OCI-LY7 (cell line): ENCODE results near the gene SCTR. TPM values are rescaled to one million over a fixed set of nuclear protein-coding genes. Genes with fewer than 3 reads are reported as not detected.

Experiments used
- BruUV-seq: library from RNA; stranded (reverse); fragments of 400-500 nt; replicated peaks from 2 replicates; lab custom pipeline; 2021; lab: Mats Ljungman, UMichigan
- CTCF ChIA-PET: fragments of 300-600 bp; sonication (Branson Sonifier 250); formaldehyde crosslinking; loops from one replicate; lab custom pipeline; 2022; ENCODE audit warnings: antibody characterized with exemption; ENCODE audit not compliant: unreplicated experiment; lab: Charles Lee
- POLR2A ChIA-PET: fragments of 300-600 bp; sonication (Branson Sonifier 250); formaldehyde crosslinking; loops from one replicate; lab custom pipeline; 2022; ENCODE audit warnings: antibody characterized with exemption; lab: Charles Lee
- DNase-seq: peaks from one replicate; pipeline ENCODE4 v3.0.0-alpha.2; 2015; ENCODE audit warnings: low spot score
- H2AFZ ChIP-seq: fragments of 200-600 bp; sonication (generic), shearing (Covaris generic); 2 replicates; pipeline ENCODE4 v1.6.1; 2014; ENCODE audit warnings: mild to moderate bottlenecking, antibody characterized with exemption, low read length, moderate library complexity
- H3K27ac ChIP-seq: fragments of 200-600 bp; sonication (generic); 2 replicates; pipeline ENCODE4 v1.5.1; 2014; ENCODE audit warnings: mixed run types, low read depth, mild to moderate bottlenecking, moderate library complexity, low read length, inconsistent platforms; ENCODE audit not compliant: poor library complexity, severe bottlenecking
- H3K36me3 ChIP-seq: fragments of 200-600 bp; sonication (generic); 2 replicates; pipeline ENCODE4 v1.6.1; 2014; ENCODE audit warnings: mild to moderate bottlenecking, antibody characterized with exemption, low read length, moderate library complexity, mixed read lengths; ENCODE audit not compliant: insufficient read depth
- H3K4me1 ChIP-seq: fragments of 200-600 bp; sonication (generic); 2 replicates; pipeline ENCODE4 v1.5.1; 2014; ENCODE audit warnings: mild to moderate bottlenecking, low read length; ENCODE audit not compliant: insufficient read depth, poor library complexity, severe bottlenecking
- H3K4me2 ChIP-seq: fragments of 200-600 bp; sonication (generic); 2 replicates; pipeline ENCODE4 v1.6.1; 2014; ENCODE audit warnings: mild to moderate bottlenecking, low read length
- H3K4me3 ChIP-seq: fragments of 200-600 bp; sonication (generic); 2 replicates; pipeline ENCODE4 v1.5.1; 2014; ENCODE audit warnings: mild to moderate bottlenecking, low read depth, low read length; ENCODE audit not compliant: poor library complexity, severe bottlenecking
- H3K79me2 ChIP-seq: fragments of 200-600 bp; sonication (generic); 2 replicates; pipeline ENCODE4 v1.6.1; 2016; ENCODE audit warnings: low read depth, mild to moderate bottlenecking, low read length, moderate library complexity, mixed read lengths; ENCODE audit not compliant: insufficient read depth
- H3K9me2 ChIP-seq: fragments of 200-600 bp; sonication (generic); 2 replicates; pipeline ENCODE4 v1.6.1; 2016; ENCODE audit warnings: mild to moderate bottlenecking, low read length, mixed read lengths; ENCODE audit not compliant: insufficient read depth
- H3K9me3 ChIP-seq: fragments of 200-600 bp; sonication (generic); 2 replicates; pipeline ENCODE4 v1.6.1; 2014; ENCODE audit warnings: mild to moderate bottlenecking, mixed run types, low read length, mixed read lengths
- H4K20me1 ChIP-seq: fragments of 200-600 bp; sonication (generic); 2 replicates; pipeline ENCODE4 v1.6.1; 2014; ENCODE audit warnings: mild to moderate bottlenecking, antibody characterized with exemption, low read length, moderate library complexity, mixed read lengths; ENCODE audit not compliant: insufficient read depth
- EZH2phosphoT487 ChIP-seq: fragments of 200-600 bp; sonication (generic); IDR thresholded peaks from 2 replicates; pipeline ENCODE4 v1.6.1; 2018; ENCODE audit warnings: low read depth, borderline replicate concordance, mild to moderate bottlenecking, mixed run types, antibody characterized with exemption, low read length, moderate library complexity, mixed read lengths
- intact Hi-C: fragments of 100-400 bp; cut with micrococcal nuclease; formaldehyde crosslinking; loops from one replicate; pipeline ENCODE4 v1.10.0; 2022; ENCODE audit not compliant: unreplicated experiment
- total RNA-seq, 2 experiments: library from RNA; depleted of rRNA in 1 of 2; stranded (reverse); fragments of >200 nt in 1 of 2; shearing (Covaris generic) in 1 of 2; gene quantifications; 2 replicates each; pipeline ENCODE4 v1.2.3, GENCODE V29; 2014 to 2022
- TF ChIP-seq, protein P1 (sequence below): fragments of 200-600 bp; sonication (generic); conservative IDR thresholded peaks from 2 replicates; pipeline ENCODE4 v1.5.1; 2014; ENCODE audit warnings: mild to moderate bottlenecking, antibody characterized with exemption, low read length, moderate library complexity, mixed read lengths

Gene SCTR
- total RNA-seq, 2 experiments from 2014 or later = not detected

DNA sequence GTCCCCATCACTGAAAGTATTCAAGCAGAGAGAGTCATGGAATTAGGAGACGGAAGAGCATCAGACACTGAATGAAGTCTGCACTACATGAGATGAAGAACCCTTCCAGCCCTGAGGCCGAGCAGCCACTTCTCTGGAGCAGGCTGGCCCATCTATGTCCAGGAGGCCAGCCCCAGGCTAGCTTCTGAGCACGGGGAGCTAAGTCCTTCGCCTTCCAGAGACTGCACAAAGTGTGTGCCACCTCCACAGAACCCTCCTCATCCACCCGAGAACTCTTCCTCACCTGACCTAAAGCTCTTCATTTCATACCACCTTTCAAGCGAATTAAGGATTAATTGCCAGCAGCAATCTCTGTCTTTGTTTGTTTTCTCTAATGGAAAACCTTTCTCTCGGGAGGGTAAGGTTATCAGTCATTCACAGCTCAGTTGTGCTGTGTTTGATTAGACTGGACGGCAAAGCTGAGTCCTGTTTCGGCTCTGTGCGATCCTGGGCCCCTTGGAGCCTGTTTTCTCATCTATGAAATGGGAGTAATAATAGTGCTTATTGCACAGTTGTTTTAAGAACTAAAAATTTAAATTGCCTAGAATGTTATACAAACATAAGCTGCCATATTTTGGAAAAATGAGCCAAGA lies 38.0 kb downstream of the SCTR start:
- Histone ChIP-seq H3K4me3 (no peak overlapping the region), H4K20me1 (no peaks in the 10 kb centered on the region), H3K36me3 (no peaks in the 10 kb centered on the region), H3K9me2 (no peaks in the 10 kb centered on the region), H3K27ac (no peak overlapping the region), H2AFZ (no peak overlapping the region), H3K9me3 (no peaks in the 10 kb centered on the region), H3K4me1 (peaks cover 9% of the 10 kb centered on the region), H3K79me2 (no peaks in the 10 kb centered on the region), H3K4me2 (no peak overlapping the region)
- CTCF ChIA-PET = interaction anchor here (1.5 kb wide), 1 partner anchor 72 kb away, joined by 4 read pairs; no protein-coding TSS in a partner anchor
- POLR2A ChIA-PET = interaction anchor here (0.9 to 1.4 kb wide), 2 partner anchors 10 to 20 kb away, joined by 3 read pairs; no protein-coding TSS in a partner anchor
- no peak for DNase-seq
- no TSS peak for BruUV-seq
- no peak for TF ChIP-seq EZH2phosphoT487
- TF ChIP-seq, protein P1, sequence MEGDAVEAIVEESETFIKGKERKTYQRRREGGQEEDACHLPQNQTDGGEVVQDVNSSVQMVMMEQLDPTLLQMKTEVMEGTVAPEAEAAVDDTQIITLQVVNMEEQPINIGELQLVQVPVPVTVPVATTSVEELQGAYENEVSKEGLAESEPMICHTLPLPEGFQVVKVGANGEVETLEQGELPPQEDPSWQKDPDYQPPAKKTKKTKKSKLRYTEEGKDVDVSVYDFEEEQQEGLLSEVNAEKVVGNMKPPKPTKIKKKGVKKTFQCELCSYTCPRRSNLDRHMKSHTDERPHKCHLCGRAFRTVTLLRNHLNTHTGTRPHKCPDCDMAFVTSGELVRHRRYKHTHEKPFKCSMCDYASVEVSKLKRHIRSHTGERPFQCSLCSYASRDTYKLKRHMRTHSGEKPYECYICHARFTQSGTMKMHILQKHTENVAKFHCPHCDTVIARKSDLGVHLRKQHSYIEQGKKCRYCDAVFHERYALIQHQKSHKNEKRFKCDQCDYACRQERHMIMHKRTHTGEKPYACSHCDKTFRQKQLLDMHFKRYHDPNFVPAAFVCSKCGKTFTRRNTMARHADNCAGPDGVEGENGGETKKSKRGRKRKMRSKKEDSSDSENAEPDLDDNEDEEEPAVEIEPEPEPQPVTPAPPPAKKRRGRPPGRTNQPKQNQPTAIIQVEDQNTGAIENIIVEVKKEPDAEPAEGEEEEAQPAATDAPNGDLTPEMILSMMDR = no peak
- intact Hi-C loops = no loop called here

DNA sequence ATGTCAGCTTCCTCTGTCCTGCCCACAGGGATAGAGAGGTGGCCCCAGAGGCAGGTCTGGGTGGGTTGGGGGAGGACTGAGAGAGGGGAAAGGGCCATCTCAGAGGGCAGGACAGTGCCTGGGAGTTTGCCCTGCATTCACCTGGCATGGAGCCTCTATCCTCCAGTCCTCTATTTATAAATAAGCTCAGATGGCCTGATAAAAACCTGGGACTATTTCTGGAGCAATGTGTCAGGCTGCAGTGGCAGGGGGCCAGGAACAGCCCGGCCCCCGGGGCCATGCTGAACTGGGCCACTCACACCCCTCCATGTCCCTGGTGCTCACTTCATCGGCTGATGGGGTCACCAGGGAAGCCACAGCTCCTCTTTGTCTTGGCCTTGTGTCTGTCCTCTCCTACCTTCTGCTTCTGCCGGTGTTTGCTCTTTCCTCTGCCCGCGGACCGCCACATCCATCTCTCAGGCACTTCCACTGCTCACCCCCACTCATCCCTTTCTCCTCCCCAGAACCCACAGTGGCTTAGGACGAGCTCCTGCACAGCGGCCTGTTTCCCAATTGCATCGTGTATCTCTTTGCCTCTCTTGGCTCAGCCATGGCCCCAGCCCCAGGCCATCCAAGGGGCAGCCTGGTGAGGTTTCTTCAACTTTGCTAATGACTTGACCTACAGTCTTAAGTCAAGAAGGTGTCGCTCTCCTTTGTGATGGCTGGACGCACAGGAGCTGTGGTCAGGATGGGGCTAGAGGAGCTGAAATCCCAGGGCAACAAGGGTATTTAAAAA lies 38.8 kb downstream of the SCTR start:
- Histone ChIP-seq H3K4me2 (no peak overlapping the region), H3K9me3 (no peaks in the 10 kb centered on the region), H3K27ac (no peak overlapping the region), H3K4me3 (no peak overlapping the region), H3K9me2 (no peaks in the 10 kb centered on the region), H3K79me2 (no peaks in the 10 kb centered on the region), H4K20me1 (no peaks in the 10 kb centered on the region), H3K4me1 (peaks cover 9% of the 10 kb centered on the region), H3K36me3 (no peaks in the 10 kb centered on the region), H2AFZ (no peak overlapping the region)
- BruUV-seq = no TSS peak
- TF ChIP-seq EZH2phosphoT487 = no peak
- intact Hi-C loops = no loop called here
- ChIA-PET CTCF (interaction anchor here (0.8 to 1.5 kb wide), 2 partner anchors 9 to 71 kb away, joined by 4 to 5 read pairs; no protein-coding TSS in a partner anchor), POLR2A (interaction anchor here (0.9 to 1.4 kb wide), 2 partner anchors 11 to 19 kb away, joined by 3 read pairs; no protein-coding TSS in a partner anchor)
- no peak for DNase-seq

DNA sequence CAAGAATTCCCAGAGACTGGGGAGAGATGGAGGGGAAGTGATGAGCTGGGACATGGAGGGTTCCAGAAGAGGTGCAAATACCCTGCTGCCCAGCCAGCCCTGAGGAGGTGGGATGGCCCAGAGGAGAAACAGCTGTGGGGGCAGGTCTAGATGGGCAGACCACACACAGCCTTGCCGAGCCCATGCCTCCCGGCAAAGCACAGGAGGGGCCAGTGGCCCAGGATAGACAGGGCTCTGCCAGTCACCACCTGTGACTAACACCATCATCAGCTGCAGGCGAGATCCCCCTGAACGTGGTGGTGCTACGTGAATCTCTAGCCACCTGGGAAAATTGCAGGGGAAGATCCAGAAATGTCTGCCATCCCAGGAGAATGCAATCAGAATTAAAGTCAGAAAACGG lies 39.4 kb downstream of the SCTR start:
- no TSS peak for BruUV-seq
- H3K4me3 ChIP-seq = no peak overlapping the region
- H3K9me3 ChIP-seq = no peaks in the 10 kb centered on the region
- POLR2A ChIA-PET = no interaction called here
- no peaks in the 10 kb centered on the region for H4K20me1 ChIP-seq
- H2AFZ ChIP-seq = no peak overlapping the region
- H3K79me2 ChIP-seq = no peaks in the 10 kb centered on the region
- no peak overlapping the region for H3K27ac ChIP-seq
- no peak for DNase-seq
- CTCF ChIA-PET = interaction anchor here (0.8 kb wide), 1 partner anchor 8 kb away, joined by 5 read pairs; no protein-coding TSS in a partner anchor
- no peaks in the 10 kb centered on the region for H3K36me3 ChIP-seq
- no peak overlapping the region for H3K4me2 ChIP-seq
- H3K9me2 ChIP-seq = no peaks in the 10 kb centered on the region
- intact Hi-C loops = no loop called here
- TF ChIP-seq, protein P1 = no peak
- TF ChIP-seq EZH2phosphoT487 = no peak
- H3K4me1 ChIP-seq = peaks cover 9% of the 10 kb centered on the region
